ENCODE measurements around the gene DLGAP1. TPM values are rescaled to one million over a fixed set of nuclear protein-coding genes. Genes with fewer than 3 reads are reported as not detected.

Gene DLGAP1
- polyA plus RNA-seq, 4 donors: 0.22 to 0.47 TPM; not detected in 2

- FAIRE-seq (no peak), DNase-seq (no peak)
- Histone ChIP-seq H3K4me1 (ENCODE audit: control insufficient read depth in 3 of 3, insufficient read depth in 2 of 3, low read depth in 1 of 3, low read length in 2 of 3) (no peaks in the 10 kb centered on the region), H3K36me3 (ENCODE audit: control insufficient read depth in 3 of 3, insufficient read depth in 2 of 3, low read depth in 1 of 3, low read length in 3 of 3) (no peaks in the 10 kb centered on the region), H3K4me3 (ENCODE audit: low read depth in 1 of 3, low read length in 3 of 3) (no peak overlapping the region), H3K27me3 (ENCODE audit: control insufficient read depth in 3 of 3, insufficient read depth in 3 of 3, low read length in 3 of 3) (no peaks in the 10 kb centered on the region), H3K9me3 (ENCODE audit: control insufficient read depth in 2 of 2, insufficient read depth in 1 of 2, low read depth in 1 of 2, low read length in 1 of 2) (no peaks in the 10 kb centered on the region), H3K27ac (ENCODE audit: low read depth in 1 of 3, low read length in 2 of 3) (no peak overlapping the region)
- WGBS, 3 donors: 80 to 89% (median 89%) methylated on average over 9 of the region's 9 CpGs
These were observed 901.0 kb downstream of the DLGAP1 start for GRCh38 chr18:3554091-3554601.

DNA sequence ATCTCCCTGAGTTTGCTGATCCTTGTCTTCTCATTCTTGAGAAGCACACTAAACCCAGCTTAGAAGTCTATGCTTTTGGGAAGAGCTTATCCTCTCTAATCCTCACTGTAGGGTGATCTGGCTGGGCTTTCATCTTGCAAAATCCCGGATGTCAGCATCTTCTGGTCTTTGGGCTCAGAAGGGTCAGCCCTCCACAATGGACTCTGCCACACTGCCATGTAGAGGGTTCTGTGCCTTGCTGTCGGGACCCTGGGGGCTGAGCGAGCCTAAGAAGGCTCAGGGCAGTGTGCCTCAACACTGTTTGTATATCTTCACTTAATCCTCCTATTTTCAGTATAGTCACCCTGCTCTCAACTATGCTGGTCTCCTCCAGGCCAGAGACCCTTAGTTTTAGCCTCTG is 902.8 kb downstream of the DLGAP1 start:
- H3K36me3 ChIP-seq (ENCODE audit: control insufficient read depth in 3 of 3, insufficient read depth in 2 of 3, low read depth in 1 of 3, low read length in 3 of 3): no peaks in the 10 kb centered on the region
- no peak for FAIRE-seq
- no peak for DNase-seq
- no peak overlapping the region for H3K4me3 ChIP-seq (ENCODE audit: low read depth in 1 of 3, low read length in 3 of 3)
- no peaks in the 10 kb centered on the region for H3K27me3 ChIP-seq (ENCODE audit: control insufficient read depth in 3 of 3, insufficient read depth in 3 of 3, low read length in 3 of 3)
- H3K9me3 ChIP-seq (ENCODE audit: control insufficient read depth in 2 of 2, insufficient read depth in 1 of 2, low read depth in 1 of 2, low read length in 1 of 2): no peaks in the 10 kb centered on the region
- H3K27ac ChIP-seq (ENCODE audit: low read depth in 1 of 3, low read length in 2 of 3): no peak overlapping the region
- no peaks in the 10 kb centered on the region for H3K4me1 ChIP-seq (ENCODE audit: control insufficient read depth in 3 of 3, insufficient read depth in 2 of 3, low read depth in 1 of 3, low read length in 2 of 3)
- 92 to 95% (median 94%) methylated on average over 3 of the region's 3 CpGs for WGBS, 3 donors

GRCh38 chr18:3547891-3548615 is 907.1 kb downstream of the DLGAP1 start:
- no peak overlapping the region for H3K4me3 ChIP-seq (ENCODE audit: low read depth in 1 of 3, low read length in 3 of 3)
- no peak for DNase-seq
- no peak overlapping the region for H3K27ac ChIP-seq (ENCODE audit: low read depth in 1 of 3, low read length in 2 of 3)
- H3K9me3 ChIP-seq (ENCODE audit: control insufficient read depth in 2 of 2, insufficient read depth in 1 of 2, low read depth in 1 of 2, low read length in 1 of 2): no peaks in the 10 kb centered on the region
- FAIRE-seq: no peak
- 71 to 85% (median 81%) methylated on average over 4 of the region's 4 CpGs for WGBS, 3 donors
- H3K27me3 ChIP-seq (ENCODE audit: control insufficient read depth in 3 of 3, insufficient read depth in 3 of 3, low read length in 3 of 3): no peaks in the 10 kb centered on the region
- no peaks in the 10 kb centered on the region for H3K4me1 ChIP-seq (ENCODE audit: control insufficient read depth in 3 of 3, insufficient read depth in 2 of 3, low read depth in 1 of 3, low read length in 2 of 3)
- no peaks in the 10 kb centered on the region for H3K36me3 ChIP-seq (ENCODE audit: control insufficient read depth in 3 of 3, insufficient read depth in 2 of 3, low read depth in 1 of 3, low read length in 3 of 3)

GRCh38 chr18:3546106-3546505 is 909.0 kb downstream of the DLGAP1 start:
- Histone ChIP-seq H3K9me3 (ENCODE audit: control insufficient read depth in 2 of 2, insufficient read depth in 1 of 2, low read depth in 1 of 2, low read length in 1 of 2) (no peaks in the 10 kb centered on the region), H3K4me1 (ENCODE audit: control insufficient read depth in 3 of 3, insufficient read depth in 2 of 3, low read depth in 1 of 3, low read length in 2 of 3) (peaks cover 0 to 2% (median 0%) of the 10 kb centered on the region in 3 donors), H3K36me3 (ENCODE audit: control insufficient read depth in 3 of 3, insufficient read depth in 2 of 3, low read depth in 1 of 3, low read length in 3 of 3) (no peaks in the 10 kb centered on the region), H3K27me3 (ENCODE audit: control insufficient read depth in 3 of 3, insufficient read depth in 3 of 3, low read length in 3 of 3) (no peaks in the 10 kb centered on the region), H3K27ac (ENCODE audit: low read depth in 1 of 3, low read length in 2 of 3) (no peak overlapping the region), H3K4me3 (ENCODE audit: low read depth in 1 of 3, low read length in 3 of 3) (no peak overlapping the region)
- WGBS, 3 donors: 87 to 93% (median 90%) methylated on average over 5 of the region's 5 CpGs
- FAIRE-seq (no peak), DNase-seq (no peak)

DNA sequence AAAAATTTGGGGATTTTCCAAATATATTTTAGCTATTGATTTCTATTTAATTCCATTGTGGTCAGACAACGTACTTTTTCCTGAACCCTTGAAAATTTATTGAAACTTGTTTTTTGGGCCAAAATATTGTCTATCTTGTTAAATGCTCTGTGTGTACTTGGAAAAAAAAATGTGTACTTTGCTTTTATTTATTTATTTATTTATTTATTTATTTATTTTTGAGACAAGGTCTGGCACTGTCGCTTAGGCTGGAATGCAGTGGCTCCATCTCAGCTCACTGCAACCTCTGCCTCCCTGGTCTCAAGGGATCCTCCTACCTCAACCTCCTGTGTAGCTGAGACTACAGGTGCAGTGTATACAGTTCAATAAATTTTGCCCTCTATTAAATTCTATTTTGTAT is 910.6 kb downstream of the DLGAP1 start:
- FAIRE-seq (no peak), DNase-seq (no peak)
- Histone ChIP-seq H3K9me3 (ENCODE audit: control insufficient read depth in 2 of 2, insufficient read depth in 1 of 2, low read depth in 1 of 2, low read length in 1 of 2) (no peaks in the 10 kb centered on the region), H3K4me3 (ENCODE audit: low read depth in 1 of 3, low read length in 3 of 3) (no peak overlapping the region), H3K4me1 (ENCODE audit: control insufficient read depth in 3 of 3, insufficient read depth in 2 of 3, low read depth in 1 of 3, low read length in 2 of 3) (peaks cover 0 to 2% (median 0%) of the 10 kb centered on the region in 3 donors), H3K36me3 (ENCODE audit: control insufficient read depth in 3 of 3, insufficient read depth in 2 of 3, low read depth in 1 of 3, low read length in 3 of 3) (no peaks in the 10 kb centered on the region), H3K27ac (ENCODE audit: low read depth in 1 of 3, low read length in 2 of 3) (no peak overlapping the region), H3K27me3 (ENCODE audit: control insufficient read depth in 3 of 3, insufficient read depth in 3 of 3, low read length in 3 of 3) (no peaks in the 10 kb centered on the region)
- 93 to 99% (median 97%) methylated on average over 2 of the region's 2 CpGs for WGBS, 3 donors

- WGBS, 3 donors: 31 to 55% (median 34%) methylated on average over 5 of the region's 5 CpGs
- H3K27ac ChIP-seq (ENCODE audit: low read depth in 1 of 3, low read length in 2 of 3): peak overlapping the region in 1 of 3 donors; percentile 26
- DNase-seq (peak in 1 of 2 donors; percentile 6), FAIRE-seq (no peak)
- no peak overlapping the region for H3K4me3 ChIP-seq (ENCODE audit: low read depth in 1 of 3, low read length in 3 of 3)
- peaks cover 0 to 2% (median 0%) of the 10 kb centered on the region in 3 donors for H3K4me1 ChIP-seq (ENCODE audit: control insufficient read depth in 3 of 3, insufficient read depth in 2 of 3, low read depth in 1 of 3, low read length in 2 of 3)
- no peaks in the 10 kb centered on the region for H3K9me3 ChIP-seq (ENCODE audit: control insufficient read depth in 2 of 2, insufficient read depth in 1 of 2, low read depth in 1 of 2, low read length in 1 of 2)
- no peaks in the 10 kb centered on the region for H3K27me3 ChIP-seq (ENCODE audit: control insufficient read depth in 3 of 3, insufficient read depth in 3 of 3, low read length in 3 of 3)
- no peaks in the 10 kb centered on the region for H3K36me3 ChIP-seq (ENCODE audit: control insufficient read depth in 3 of 3, insufficient read depth in 2 of 3, low read depth in 1 of 3, low read length in 3 of 3)
These were observed 913.3 kb downstream of the DLGAP1 start for GRCh38 chr18:3541549-3542386.

GRCh38 chr18:3540805-3541548 is 914.1 kb downstream of the DLGAP1 start:
- H3K9me3 ChIP-seq (ENCODE audit: control insufficient read depth in 2 of 2, insufficient read depth in 1 of 2, low read depth in 1 of 2, low read length in 1 of 2): no peaks in the 10 kb centered on the region
- 7 to 58% (median 30%) methylated on average over 6 of the region's 6 CpGs for WGBS, 3 donors
- H3K27ac ChIP-seq (ENCODE audit: low read depth in 1 of 3, low read length in 2 of 3): peak overlapping the region in 1 of 3 donors; percentile 30
- no peaks in the 10 kb centered on the region for H3K27me3 ChIP-seq (ENCODE audit: control insufficient read depth in 3 of 3, insufficient read depth in 3 of 3, low read length in 3 of 3)
- FAIRE-seq: no peak
- no peaks in the 10 kb centered on the region for H3K36me3 ChIP-seq (ENCODE audit: control insufficient read depth in 3 of 3, insufficient read depth in 2 of 3, low read depth in 1 of 3, low read length in 3 of 3)
- DNase-seq: peak; percentile 54 to 55
- H3K4me3 ChIP-seq (ENCODE audit: low read depth in 1 of 3, low read length in 3 of 3): no peak overlapping the region
- H3K4me1 ChIP-seq (ENCODE audit: control insufficient read depth in 3 of 3, insufficient read depth in 2 of 3, low read depth in 1 of 3, low read length in 2 of 3): peaks cover 0 to 2% (median 0%) of the 10 kb centered on the region in 3 donors
